H9 (cell line): ENCODE data around the gene MCF2L. TPM values are rescaled to one million over a fixed set of nuclear protein-coding genes. Genes with fewer than 3 reads are reported as not detected.

Experiments
- DNase-seq: peaks from one replicate; pipeline ENCODE4 v3.0.0-alpha.2; 2017
- H2AFZ ChIP-seq: one replicate; pipeline ENCODE4 v1.6.1; 2013; ENCODE audit warnings: mild to moderate bottlenecking, low read length, control low read depth, moderate library complexity
- H2AK5ac ChIP-seq: 2 replicates; pipeline ENCODE4 v1.6.1; 2013; ENCODE audit warnings: low read length, control low read depth, mixed read lengths; ENCODE audit not compliant: insufficient read length
- H2BK120ac ChIP-seq: one replicate; pipeline ENCODE4 v1.6.1; 2013; ENCODE audit warnings: low read depth, mild to moderate bottlenecking, low read length, control low read depth, inconsistent platforms; ENCODE audit not compliant: poor library complexity, severe bottlenecking
- H2BK12ac ChIP-seq: 2 replicates; pipeline ENCODE4 v1.6.1; 2013; ENCODE audit warnings: low read length, control low read depth, mixed read lengths, low read depth; ENCODE audit not compliant: insufficient read length
- H2BK15ac ChIP-seq: 2 replicates; pipeline ENCODE4 v1.6.1; 2013; ENCODE audit warnings: low read depth, low read length, control low read depth
- H2BK20ac ChIP-seq: one replicate; pipeline ENCODE4 v1.6.1; 2013; ENCODE audit warnings: low read depth, mild to moderate bottlenecking, low read length, control low read depth, inconsistent platforms; ENCODE audit not compliant: poor library complexity, severe bottlenecking
- H2BK5ac ChIP-seq: 2 replicates; pipeline ENCODE4 v1.6.1; 2013; ENCODE audit warnings: low read length, control low read depth, mixed read lengths; ENCODE audit not compliant: insufficient read length
- H3K14ac ChIP-seq: 2 replicates; pipeline ENCODE4 v1.6.1; 2013; ENCODE audit warnings: low read length, control low read depth; ENCODE audit not compliant: insufficient read depth
- H3K18ac ChIP-seq: 2 replicates; pipeline ENCODE4 v1.6.1; 2013; ENCODE audit warnings: low read depth, mild to moderate bottlenecking, mixed read lengths, low read length, control low read depth; ENCODE audit not compliant: insufficient read length
- H3K23ac ChIP-seq: 2 replicates; pipeline ENCODE4 v1.6.1; 2013; ENCODE audit warnings: low read length, control low read depth, mixed read lengths, low read depth; ENCODE audit not compliant: insufficient read length
- H3K23me2 ChIP-seq: 2 replicates; pipeline ENCODE4 v1.6.1; 2013; ENCODE audit warnings: low read depth, mild to moderate bottlenecking, mixed read lengths, low read length, control low read depth; ENCODE audit not compliant: insufficient read length, poor library complexity, severe bottlenecking
- H3K27ac ChIP-seq: 2 replicates; pipeline ENCODE4 v1.5.1; 2013; ENCODE audit warnings: low read length, control low read depth, mixed read lengths, low read depth; ENCODE audit not compliant: insufficient read length
- H3K27me3 ChIP-seq: 2 replicates; pipeline ENCODE4 v1.6.1; 2013; ENCODE audit warnings: low read length, control low read depth, inconsistent platforms; ENCODE audit not compliant: insufficient read depth
- H3K4ac ChIP-seq: 2 replicates; pipeline ENCODE4 v1.6.1; 2013; ENCODE audit warnings: low read depth, mild to moderate bottlenecking, control low read depth, inconsistent platforms, low read length, moderate library complexity
- H3K4me1 ChIP-seq: 2 replicates; pipeline ENCODE4 v1.6.1; 2013; ENCODE audit warnings: low read length, control low read depth, inconsistent platforms; ENCODE audit not compliant: insufficient read depth
- H3K4me2 ChIP-seq: 2 replicates; pipeline ENCODE4 v1.6.1; 2013; ENCODE audit warnings: low read length, control low read depth, mixed read lengths; ENCODE audit not compliant: insufficient read length, insufficient read depth
- H3K56ac ChIP-seq: 2 replicates; pipeline ENCODE4 v1.6.1; 2013; ENCODE audit warnings: low read depth, mild to moderate bottlenecking, mixed read lengths, low read length, control low read depth; ENCODE audit not compliant: insufficient read length
- H3K79me1 ChIP-seq: 2 replicates; pipeline ENCODE4 v1.6.1; 2013; ENCODE audit warnings: low read depth, mild to moderate bottlenecking, moderate library complexity, low read length, control low read depth, inconsistent platforms; ENCODE audit not compliant: insufficient read depth, poor library complexity, severe bottlenecking
- H3K79me2 ChIP-seq: 2 replicates; pipeline ENCODE4 v1.6.1; 2013; ENCODE audit warnings: low read length, control low read depth, inconsistent platforms; ENCODE audit not compliant: insufficient read depth
- H3K9ac ChIP-seq: 2 replicates; pipeline ENCODE4 v1.6.1; 2013; ENCODE audit warnings: low read length, control low read depth, mixed read lengths; ENCODE audit not compliant: insufficient read length; ENCODE audit errors: extremely low read depth
- H3K9me3 ChIP-seq: one replicate; pipeline ENCODE4 v1.6.1; 2013; ENCODE audit warnings: low read depth, low read length, inconsistent platforms; ENCODE audit not compliant: control insufficient read depth
- H3T11ph ChIP-seq: one replicate; pipeline ENCODE4 v1.6.1; 2013; ENCODE audit warnings: mild to moderate bottlenecking, low read length, control low read depth, inconsistent platforms
- H4K20me1 ChIP-seq: one replicate; pipeline ENCODE4 v1.6.1; 2013; ENCODE audit not compliant: control insufficient read depth, insufficient read length, insufficient read depth
- H4K5ac ChIP-seq: 2 replicates; pipeline ENCODE4 v1.6.1; 2013; ENCODE audit warnings: low read depth, mild to moderate bottlenecking, mixed read lengths, low read length, control low read depth; ENCODE audit not compliant: insufficient read length
- H4K8ac ChIP-seq: replicated peaks from 2 replicates; pipeline ENCODE4 v1.6.1; 2013; ENCODE audit warnings: low read length, control low read depth, mixed read lengths, low read depth; ENCODE audit not compliant: insufficient read length
- H4K91ac ChIP-seq: 2 replicates; pipeline ENCODE4 v1.6.1; 2013; ENCODE audit warnings: low read depth, mild to moderate bottlenecking, moderate library complexity, mixed read lengths, low read length, control low read depth; ENCODE audit not compliant: insufficient read length
- H3K27ac Mint-ChIP-seq, 3 experiments: 2 replicates in 2 of 3; 3 replicates in 1 of 3; pipeline ENCODE4 v1.8.0; 2020 to 2021; ENCODE audit warnings: mixed read lengths in 3 of 3, mild to moderate bottlenecking in 1 of 3, moderate library complexity in 1 of 3
- H3K27me3 Mint-ChIP-seq: 2 replicates; pipeline ENCODE4 v1.8.0; 2021; ENCODE audit warnings: low read depth, mild to moderate bottlenecking, moderate library complexity, mixed read lengths
- H3K36me3 Mint-ChIP-seq, 3 experiments: 2 replicates in 2 of 3; 3 replicates in 1 of 3; pipeline ENCODE4 v1.8.0; 2020 to 2021; ENCODE audit warnings: low read depth in 3 of 3, mixed read lengths in 3 of 3; ENCODE audit not compliant: insufficient read depth in 1 of 3
- H3K4me1 Mint-ChIP-seq, 2 experiments: 2 replicates each; pipeline ENCODE4 v1.8.0; 2020; ENCODE audit warnings: mixed read lengths in 2 of 2
- H3K4me3 Mint-ChIP-seq, 2 experiments: 2 replicates in 1 of 2; 3 replicates in 1 of 2; pipeline ENCODE4 v1.8.0; 2020 to 2021; ENCODE audit warnings: mild to moderate bottlenecking in 2 of 2, mixed read lengths in 2 of 2, moderate library complexity in 1 of 2
- H3K9me3 Mint-ChIP-seq, 2 experiments: 2 replicates in 1 of 2; 3 replicates in 1 of 2; pipeline ENCODE4 v1.8.0; 2020; ENCODE audit warnings: mild to moderate bottlenecking in 2 of 2, mixed read lengths in 2 of 2, moderate library complexity in 1 of 2
- CTCF ChIP-seq: fragments of 200-600 bp; sonication (generic); conservative IDR thresholded peaks from 3 replicates; pipeline ENCODE4 v1.8.0; 2021; ENCODE audit warnings: antibody characterized with exemption, mild to moderate bottlenecking
- WGBS: extraction: QIAGEN DNeasy Blood & Tissue Kit; methylation state at CpG from one replicate; pipeline ENCODE4 v1.1.7; 2013; ENCODE audit warnings: missing lambda C conversion rate, low lambda C conversion rate, mixed read lengths; ENCODE audit not compliant: insufficient read length; ENCODE audit errors: extremely low coverage; 5-methylcytosine and 5-hydroxymethylcytosine counted together
- total RNA-seq: library from RNA; stranded (reverse); gene quantifications from 2 replicates; pipeline ENCODE4 v1.2.1, GENCODE V29; 2021

The MCF2L gene
- total RNA-seq, 1 experiment from 2014 or later = 18.5 TPM

DNA sequence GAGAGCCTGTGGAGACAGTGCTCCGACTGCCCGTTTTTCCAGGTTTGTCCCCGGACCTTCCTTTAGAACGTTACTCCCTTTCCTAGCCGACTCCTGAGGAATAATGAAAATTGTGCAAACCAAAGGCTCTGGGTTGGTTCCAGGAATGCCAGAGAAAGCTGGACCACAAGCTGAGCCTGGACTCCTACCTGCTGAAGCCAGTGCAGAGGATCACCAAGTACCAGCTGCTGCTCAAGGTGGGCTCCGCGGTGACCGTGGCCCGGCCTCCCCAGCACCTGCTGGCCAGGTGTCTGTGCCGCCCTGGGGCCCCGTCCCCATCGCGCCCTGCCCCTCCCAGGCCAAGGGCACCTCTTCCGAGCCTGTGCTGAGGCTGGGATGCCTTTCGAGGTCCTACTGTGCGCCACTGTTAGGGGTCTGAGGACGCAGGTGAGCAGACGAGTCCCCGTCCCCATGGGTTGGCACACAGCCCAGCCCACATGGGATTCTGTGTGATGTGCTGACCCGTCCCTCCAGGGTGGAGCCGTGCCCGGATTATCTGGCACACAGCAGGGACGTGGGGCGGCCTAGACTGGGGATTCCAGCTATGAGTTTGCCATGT lies 116.0 kb downstream of the MCF2L start:
- no peak for DNase-seq
- H2BK20ac ChIP-seq = no peak overlapping the region
- no peak overlapping the region for H2BK12ac ChIP-seq
- H3K4ac ChIP-seq = no peak overlapping the region
- H3K23ac ChIP-seq = no peak overlapping the region
- no peak overlapping the region for H2BK15ac ChIP-seq
- H3T11ph ChIP-seq = no peak overlapping the region
- H3K4me1 ChIP-seq = no peaks in the 10 kb centered on the region; the same call in 1 of the 2 replicates
- no peak overlapping the region for H3K18ac ChIP-seq
- Mint-ChIP-seq H3K4me1 (peaks cover 3 to 7% of the 10 kb centered on the region in 2 experiments), H3K4me3 (no peak overlapping the region), H3K27ac (no peak overlapping the region), H3K27me3 (no peaks in the 10 kb centered on the region), H3K36me3 (peaks cover 0 to 9% (median 6%) of the 10 kb centered on the region in 3 experiments; a peak in 4 of 7 replicates), H3K9me3 (no peaks in the 10 kb centered on the region)
- H3K56ac ChIP-seq = no peak overlapping the region
- H3K4me2 ChIP-seq = no peak overlapping the region
- H4K91ac ChIP-seq = no peak overlapping the region
- no CpG with 5 or more reads among the region's 24 CpGs for WGBS
- no peak overlapping the region for H4K5ac ChIP-seq
- no peaks in the 10 kb centered on the region for H3K27me3 ChIP-seq
- H3K9ac ChIP-seq = no peak overlapping the region
- TF ChIP-seq CTCF = no peak
- no peak overlapping the region for H2BK120ac ChIP-seq
- H2AK5ac ChIP-seq = no peak overlapping the region
- H3K23me2 ChIP-seq = no peaks in the 10 kb centered on the region
- no peaks in the 10 kb centered on the region for H4K20me1 ChIP-seq
- no peak overlapping the region for H4K8ac ChIP-seq
- no peak overlapping the region for H3K27ac ChIP-seq
- no peak overlapping the region; the same call in 1 of the 2 replicates for H3K14ac ChIP-seq
- no peak overlapping the region for H2BK5ac ChIP-seq
- no peaks in the 10 kb centered on the region for H3K79me2 ChIP-seq
- H3K9me3 ChIP-seq = no peaks in the 10 kb centered on the region
- no peak overlapping the region for H2AFZ ChIP-seq
- H3K79me1 ChIP-seq = no peaks in the 10 kb centered on the region
